GM12892 (cell line): ENCODE data around the gene LDLRAD4.

Source experiments
- POLR2A ChIP-seq: IDR thresholded peaks from 2 replicates; pipeline ENCODE4 v1.6.1; 2011; ENCODE audit warnings: low read depth, low read length, control low read depth
- POLR2AphosphoS5 ChIP-seq: IDR thresholded peaks from 2 replicates; pipeline ENCODE4 v1.6.1; 2011; ENCODE audit warnings: low read depth, low read length, control low read depth

- TF ChIP-seq POLR2AphosphoS5 (no peak), POLR2A (no peak)
Measured at GRCh38 chr18:13587001-13587400, 368.4 kb downstream of the LDLRAD4 start.
